ENCODE measurements around the gene MAD1L1. TPM values are rescaled to one million over a fixed set of nuclear protein-coding genes. Genes with fewer than 3 reads are reported as not detected.
"Not testable (repeated sequence)": the region's sequence is repeated elsewhere in the genome, so short reads cannot be mapped to it uniquely, and the experiment has no call there.

Gene MAD1L1
- total RNA-seq, 1 experiment from 2014 or later = 61.5 TPM

- DNase-seq (ENCODE audit: low read depth) = no peak
These were observed 365.1 kb downstream of the MAD1L1 start for GRCh38 chr7:1867370-1868260.

DNA sequence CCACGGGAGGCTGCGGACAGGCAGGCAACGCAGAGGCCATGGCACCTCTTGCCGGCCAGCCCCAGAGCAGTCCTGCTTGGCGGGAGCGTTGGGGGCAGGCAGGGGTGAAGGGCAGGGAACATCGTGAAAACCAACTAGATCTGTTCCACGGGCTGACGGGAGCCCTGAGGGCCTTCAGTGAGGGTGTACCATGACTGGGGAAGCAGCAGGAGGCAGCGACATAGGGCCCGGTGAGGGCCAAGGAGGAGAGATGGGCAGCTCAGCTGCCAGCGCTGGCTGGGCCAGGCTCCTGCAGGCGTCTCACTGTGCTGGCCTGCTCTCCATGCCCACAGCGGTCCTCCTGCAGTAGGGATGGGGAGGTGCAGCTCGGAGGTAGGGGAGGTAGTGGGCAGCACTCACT, 366.1 kb downstream of the MAD1L1 start:
- DNase-seq (ENCODE audit: low read depth) = no peak

GRCh38 chr7:1865571-1866255, 367.0 kb downstream of the MAD1L1 start:
- DNase-seq (ENCODE audit: low read depth) = no peak

- DNase-seq (ENCODE audit: low read depth) = no peak
These were observed 367.7 kb downstream of the MAD1L1 start for GRCh38 chr7:1865000-1865555.

DNA sequence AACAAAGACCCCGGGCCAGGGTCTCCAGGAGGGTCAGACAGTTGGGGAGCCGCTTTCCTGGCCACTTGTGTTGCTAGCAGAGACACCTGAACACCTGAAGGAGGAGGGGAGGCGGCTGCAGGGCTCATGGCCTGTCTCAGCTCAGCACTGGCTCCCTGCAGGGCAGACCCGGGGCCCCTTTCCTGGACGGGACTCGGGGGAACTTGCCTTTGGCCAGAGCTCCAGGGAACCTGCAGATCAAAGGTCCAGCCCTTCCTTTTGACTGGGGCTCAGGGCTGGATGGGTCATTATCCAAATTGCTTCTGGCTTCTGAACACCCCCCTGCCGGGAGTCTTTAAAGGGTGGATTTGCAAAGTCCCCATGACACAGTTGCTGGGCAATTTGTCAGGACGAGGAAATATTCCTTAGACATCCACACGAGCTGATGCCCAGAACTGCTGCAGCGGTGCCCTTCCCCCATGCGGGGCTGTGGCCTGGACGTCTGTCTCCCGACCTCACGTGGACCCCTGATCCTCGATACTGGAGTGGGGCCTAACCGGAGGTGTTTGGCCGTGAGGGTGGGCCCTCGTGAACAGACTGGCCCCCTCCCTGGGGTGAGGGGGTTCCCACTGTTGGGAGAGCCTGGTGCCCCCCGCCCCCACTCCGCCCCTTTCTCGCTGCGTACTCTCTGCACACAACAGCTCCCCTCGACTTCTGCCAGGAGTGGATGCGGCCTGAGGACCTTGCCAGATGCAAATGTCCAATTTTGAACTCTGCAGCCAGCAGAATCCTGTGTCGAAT, 368.4 kb downstream of the MAD1L1 start:
- no peak for DNase-seq (ENCODE audit: low read depth)

GRCh38 chr7:1863091-1863900, 369.4 kb downstream of the MAD1L1 start:
- no peak for DNase-seq (ENCODE audit: low read depth)

DNA sequence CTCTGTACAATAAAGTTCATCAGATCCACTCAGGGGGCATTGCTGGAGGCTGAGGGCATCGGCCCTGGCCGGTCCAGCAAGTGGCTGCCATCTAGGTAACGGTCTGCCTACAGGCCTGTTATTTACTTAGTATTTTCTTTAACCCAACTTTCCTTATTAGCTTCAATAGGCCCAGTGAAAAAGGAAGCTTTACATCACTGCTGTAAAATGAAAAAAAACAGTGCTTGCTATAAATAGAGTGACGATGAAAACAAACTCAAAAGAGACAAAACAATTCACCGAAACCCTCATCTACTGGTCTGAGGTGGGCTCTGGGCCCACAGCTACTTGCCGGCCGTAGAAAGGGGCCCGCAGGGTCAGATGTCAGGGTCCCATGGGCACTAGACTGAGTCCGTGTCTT, 370.2 kb downstream of the MAD1L1 start:
- DNase-seq (ENCODE audit: low read depth) = no peak

GRCh38 chr7:1861799-1862458, 370.8 kb downstream of the MAD1L1 start:
- no peak for DNase-seq (ENCODE audit: low read depth)

GRCh38 chr7:1860881-1861798, 371.6 kb downstream of the MAD1L1 start:
- DNase-seq (ENCODE audit: low read depth) = not testable (repeated sequence)

DNA sequence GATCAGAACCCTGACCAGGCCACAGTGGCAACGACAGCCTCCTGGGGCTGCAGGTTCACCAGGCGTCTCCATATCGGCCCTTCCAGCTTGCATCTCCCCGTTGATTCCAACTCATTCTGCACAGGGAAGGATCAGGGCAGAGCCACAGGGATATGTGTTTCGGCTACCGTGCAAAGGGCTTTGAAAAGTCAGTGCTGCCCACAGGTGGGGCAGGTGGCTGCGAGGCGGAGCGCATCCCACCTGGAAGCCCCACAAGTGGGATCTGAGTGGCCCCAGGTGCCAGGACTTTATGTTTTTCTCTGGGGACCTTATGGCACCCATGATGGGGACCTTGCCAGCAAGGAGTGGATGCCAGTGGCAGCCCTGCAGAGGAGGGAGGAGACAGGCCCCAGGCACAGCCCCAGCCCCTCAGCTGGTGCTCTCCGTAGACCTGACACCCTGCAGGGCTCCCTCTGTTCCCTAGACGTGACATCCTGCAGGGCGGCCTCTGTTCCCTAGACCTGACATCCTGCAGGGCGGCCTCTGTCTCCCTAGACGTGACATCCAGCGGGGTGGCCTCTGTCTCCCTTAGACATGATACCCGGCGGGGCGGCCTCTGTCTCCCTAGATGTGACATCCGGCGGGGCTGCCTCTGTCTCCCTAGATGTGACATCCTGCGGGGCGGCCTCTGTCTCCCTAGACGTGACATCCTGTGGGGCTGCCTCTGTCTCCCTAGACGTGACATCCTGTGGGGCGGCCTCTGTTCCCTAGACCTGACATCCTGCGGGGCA, 373.3 kb downstream of the MAD1L1 start:
- no peak for DNase-seq (ENCODE audit: low read depth)

DNA sequence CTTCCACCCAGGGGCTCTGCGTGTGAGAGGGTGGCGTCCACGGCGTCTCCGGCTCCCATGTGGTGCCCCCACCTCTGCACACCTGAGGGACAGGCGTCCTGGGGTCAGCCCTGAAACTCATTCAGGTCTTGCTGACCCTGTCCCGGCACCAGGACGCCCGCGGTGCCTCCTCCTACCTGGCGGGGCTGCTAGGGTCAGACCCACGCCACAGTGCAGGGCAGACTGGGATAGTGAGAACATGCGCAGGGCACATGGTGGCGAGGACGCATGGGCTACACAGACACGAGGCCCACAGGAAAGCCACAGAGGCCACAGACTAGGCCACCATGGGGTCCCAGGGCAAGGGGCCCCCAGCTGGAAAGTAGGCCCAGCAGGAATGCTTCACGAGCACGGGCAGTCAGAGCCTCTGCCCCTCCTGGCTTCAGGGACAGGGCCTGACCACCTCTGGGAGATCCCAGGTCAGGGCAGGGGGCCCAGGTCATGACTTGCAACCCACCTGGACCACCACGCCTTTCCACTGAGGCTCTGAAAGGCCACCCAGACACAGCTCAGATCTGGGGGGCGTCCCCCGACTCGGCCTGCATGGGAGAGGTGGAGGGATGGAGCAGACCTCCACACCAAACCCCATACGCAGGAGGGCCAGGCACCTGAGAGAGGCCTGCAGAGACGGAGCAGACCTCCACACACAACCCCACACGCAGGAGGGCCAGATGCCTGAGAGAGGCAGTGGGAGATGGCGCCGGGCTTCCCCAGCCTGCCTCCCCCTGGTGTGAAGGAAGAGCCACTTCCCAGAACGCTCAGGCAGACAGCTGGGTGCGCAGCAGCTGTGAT, 374.1 kb downstream of the MAD1L1 start:
- DNase-seq (ENCODE audit: low read depth) = no peak

DNA sequence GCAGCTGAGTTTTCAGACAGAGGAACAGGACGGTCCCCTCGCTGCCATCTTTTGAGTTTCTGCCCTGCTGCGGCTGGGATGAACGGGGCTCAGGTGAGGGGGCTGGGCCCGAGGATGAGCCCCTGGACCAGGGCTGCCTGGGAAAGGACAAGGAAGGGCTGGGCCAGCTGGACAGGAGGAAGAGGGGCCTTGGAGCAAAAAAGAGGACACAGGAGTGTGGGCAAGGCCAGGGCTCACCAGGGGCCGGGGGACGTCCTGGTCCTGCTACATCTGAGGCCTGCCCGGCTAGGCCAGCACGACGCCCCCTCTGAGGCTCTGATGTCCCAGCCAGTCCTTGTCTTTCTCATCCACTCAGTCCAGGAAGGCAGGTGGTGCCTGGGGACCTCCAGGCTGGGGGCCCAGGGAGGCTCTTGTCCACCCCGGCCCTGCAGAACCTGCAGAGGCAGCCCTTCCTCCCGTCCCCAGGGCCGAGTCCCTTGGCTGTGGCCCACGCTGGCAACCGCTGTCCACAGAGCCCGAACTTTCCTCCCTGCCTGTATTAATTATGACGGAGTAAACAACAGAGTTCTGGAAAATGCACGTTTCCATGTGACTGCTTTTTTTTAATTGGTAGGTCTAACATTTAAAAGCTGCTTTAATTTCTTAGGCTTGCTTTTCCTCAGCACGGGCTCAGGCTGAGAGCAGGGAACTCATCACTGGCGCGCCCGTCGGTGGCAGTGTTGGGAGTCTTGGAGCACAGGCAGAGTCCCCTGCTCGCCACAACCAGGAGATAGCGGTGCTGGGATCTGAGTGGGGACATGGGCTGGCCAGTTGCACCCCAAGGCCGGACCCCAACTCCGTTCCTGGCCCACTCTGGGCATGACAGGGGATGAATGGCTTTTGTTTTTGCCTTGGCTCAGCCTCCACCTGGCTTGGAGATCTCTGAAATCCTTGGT, 375.0 kb downstream of the MAD1L1 start:
- no peak for DNase-seq (ENCODE audit: low read depth)

- no peak for DNase-seq (ENCODE audit: low read depth)
These were observed 375.8 kb downstream of the MAD1L1 start for GRCh38 chr7:1856888-1857441.

DNA sequence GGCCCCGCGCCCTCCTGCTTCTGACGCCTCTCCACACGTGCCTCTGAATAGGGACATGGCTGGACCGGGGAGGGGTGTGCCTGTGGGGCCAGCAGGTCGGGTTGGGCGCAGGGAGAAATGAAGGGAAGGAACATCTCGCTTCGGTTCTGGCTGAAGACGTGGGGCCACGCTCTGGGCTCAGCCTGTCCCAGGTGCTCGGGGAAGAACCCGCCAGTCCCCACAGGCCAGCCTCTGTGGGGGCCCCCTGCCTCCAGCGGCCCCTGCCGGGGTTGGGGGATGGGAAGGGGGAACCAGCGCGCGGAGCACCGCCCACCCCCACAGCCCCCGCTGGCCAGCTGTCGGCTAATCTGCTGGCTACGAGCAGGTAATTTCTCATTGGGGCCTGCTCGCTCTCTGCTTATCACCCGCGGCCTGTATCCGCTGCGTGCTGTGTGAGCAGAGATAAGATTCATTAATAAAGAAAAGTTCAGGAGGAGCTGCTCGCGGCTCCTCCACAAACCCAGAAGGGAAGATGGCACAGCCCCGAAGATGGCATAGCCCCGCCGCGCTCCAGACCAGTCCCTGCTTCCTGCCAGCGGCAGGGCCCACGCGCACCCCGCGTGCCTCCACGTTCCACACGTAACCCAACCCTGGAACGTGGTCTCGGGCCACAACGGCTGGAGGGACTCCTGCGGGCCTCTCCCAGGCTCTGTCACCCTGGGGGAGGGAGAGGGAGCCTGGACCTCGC, 376.4 kb downstream of the MAD1L1 start:
- DNase-seq (ENCODE audit: low read depth) = no peak

DNA sequence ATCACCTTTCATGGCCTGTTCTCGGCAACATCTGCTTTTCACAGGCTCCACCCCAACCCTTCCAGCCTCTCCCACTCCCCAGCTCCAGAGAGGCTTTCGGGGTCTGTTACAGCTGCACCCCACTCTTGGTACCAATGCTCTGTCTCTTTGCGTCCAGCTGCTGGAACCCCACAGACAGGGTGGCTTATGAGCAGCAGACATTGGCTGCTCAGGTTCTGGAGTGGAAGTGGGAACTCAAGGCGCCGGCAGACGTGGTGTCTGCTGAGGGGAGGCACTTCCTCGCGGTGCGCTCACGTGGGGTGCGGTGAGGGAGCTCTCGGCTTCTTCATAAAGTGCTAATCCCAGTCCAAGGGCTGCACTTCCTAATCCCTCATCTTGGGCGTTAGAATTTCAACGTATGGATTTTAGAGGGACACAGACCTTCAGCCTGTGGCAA, 377.0 kb downstream of the MAD1L1 start:
- DNase-seq (ENCODE audit: low read depth) = no peak
